Lower lobe of right lung (tissue), 2 donors: Measurements from ENCODE around the gene TMEM107. TPM values are rescaled to one million over a fixed set of nuclear protein-coding genes. Genes with fewer than 3 reads are reported as not detected.
"Not testable (repeated sequence)": the region's sequence is repeated elsewhere in the genome, so short reads cannot be mapped to it uniquely, and the experiment has no call there.

Experiments used
- ATAC-seq, 2 donors: fragments of 200-7000 bp; cut with Tn5 transposase; one replicate each; pipeline ENCODE4 v1.9.1; 2020 to 2022; ENCODE audit warnings: mild to moderate bottlenecking in 2 of 2, moderate library complexity in 2 of 2
- DNase-seq: peaks from one replicate; pipeline ENCODE4 v3.0.0-alpha.2; 2020
- H3K27ac ChIP-seq: fragments of 200-600 bp; one replicate; pipeline ENCODE4 v1.8.0; 2022
- H3K27me3 ChIP-seq: fragments of 200-600 bp; one replicate; pipeline ENCODE4 v1.8.0; 2022; ENCODE audit warnings: low read depth
- H3K36me3 ChIP-seq: fragments of 200-600 bp; one replicate; pipeline ENCODE4 v1.8.0; 2022; ENCODE audit warnings: mild to moderate bottlenecking
- H3K4me1 ChIP-seq: fragments of 200-600 bp; one replicate; pipeline ENCODE4 v1.8.0; 2022
- H3K4me3 ChIP-seq: fragments of 200-600 bp; one replicate; pipeline ENCODE4 v1.8.0; 2022; ENCODE audit warnings: mild to moderate bottlenecking
- H3K9me3 ChIP-seq: fragments of 200-600 bp; one replicate; pipeline ENCODE4 v1.8.0; 2022
- CTCF ChIP-seq: fragments of 200-600 bp; IDR thresholded peaks from one replicate; pipeline ENCODE4 v1.8.0; 2022; ENCODE audit warnings: antibody characterized with exemption, mild to moderate bottlenecking
- intact Hi-C: fragments of 100-400 bp; cut with DNase I; formaldehyde crosslinking; loops from one replicate; pipeline ENCODE4 v1.11.0; 2022
- total RNA-seq: library from RNA; stranded (reverse); fragmentation: NEBNext Ultra II Directional; extraction: Animal tissue kit (Norgen Biotek cat#: 25700); gene quantifications from one replicate; pipeline ENCODE4 v1.2.1, GENCODE V29; 2021
- donor health status: DM: no; HTN: yes; CAD: no; lungs with severe emphysema.

Gene TMEM107
- total RNA-seq, 1 donor from 2014 or later = 12.9 TPM

GRCh38 chr17:8173871-8174322, 2.3 kb downstream of the TMEM107 start:
- Histone ChIP-seq H3K27me3 (no peaks in the 10 kb centered on the region), H3K9me3 (no peaks in the 10 kb centered on the region), H3K27ac (peak overlapping the region; percentile 96), H3K36me3 (no peaks in the 10 kb centered on the region), H3K4me1 (peaks cover 37% of the 10 kb centered on the region), H3K4me3 (peak overlapping the region; percentile 47)
- intact Hi-C loops = no loop called here
- DNase-seq (no peak), ATAC-seq (no peak)
- TF ChIP-seq CTCF = no peak

GRCh38 chr17:8173056-8173870, 2.9 kb downstream of the TMEM107 start:
- H3K4me3 ChIP-seq = peak overlapping the region; percentile 47
- H3K27me3 ChIP-seq = no peaks in the 10 kb centered on the region
- TF ChIP-seq CTCF = no peak
- H3K27ac ChIP-seq = peak overlapping the region; percentile 96
- no peaks in the 10 kb centered on the region for H3K36me3 ChIP-seq
- DNase-seq = peak; percentile 82
- H3K4me1 ChIP-seq = peaks cover 37% of the 10 kb centered on the region
- H3K9me3 ChIP-seq = no peaks in the 10 kb centered on the region
- intact Hi-C loops = no loop called here
- peak; percentile 90 to 92 for ATAC-seq

- ATAC-seq, H3K4me3 ChIP-seq, intact Hi-C loops, H3K27ac ChIP-seq, H3K9me3 ChIP-seq, H3K36me3 ChIP-seq, H3K27me3 ChIP-seq: not testable (repeated sequence)
- DNase-seq = peak; percentile 13
- peaks cover 20% of the 10 kb centered on the region for H3K4me1 ChIP-seq
Observed at GRCh38 chr17:8170186-8170585, 6.0 kb downstream of the TMEM107 start.

- Histone ChIP-seq H3K9me3 (no peaks in the 10 kb centered on the region), H3K36me3 (no peaks in the 10 kb centered on the region), H3K27ac (no peak overlapping the region), H3K4me3 (no peak overlapping the region), H3K4me1 (peaks cover 17% of the 10 kb centered on the region), H3K27me3 (no peaks in the 10 kb centered on the region)
- intact Hi-C loops = no loop called here
- no peak for TF ChIP-seq CTCF
- ATAC-seq (no peak), DNase-seq (no peak)
Observed at GRCh38 chr17:8167526-8167925, 8.7 kb downstream of the TMEM107 start.

- TF ChIP-seq CTCF = no peak
- ATAC-seq (no peak), DNase-seq (peak; percentile 14)
- intact Hi-C loops = no loop called here
- Histone ChIP-seq H3K4me3 (no peak overlapping the region), H3K27me3 (no peaks in the 10 kb centered on the region), H3K9me3 (no peaks in the 10 kb centered on the region), H3K36me3 (no peaks in the 10 kb centered on the region), H3K4me1 (peaks cover 22% of the 10 kb centered on the region), H3K27ac (no peak overlapping the region)
Observed at GRCh38 chr17:8166731-8167130, 9.4 kb downstream of the TMEM107 start.

- Histone ChIP-seq H3K27ac (peak overlapping the region; percentile 99), H3K27me3 (no peaks in the 10 kb centered on the region), H3K4me1 (peaks cover 39% of the 10 kb centered on the region), H3K36me3 (peaks cover 16% of the 10 kb centered on the region), H3K4me3 (no peak overlapping the region), H3K9me3 (no peaks in the 10 kb centered on the region)
- DNase-seq = peak; percentile 19
- ATAC-seq = no peak
- intact Hi-C loops = no loop called here
- TF ChIP-seq CTCF = no peak
Observed at GRCh38 chr17:8164815-8165131, 11.4 kb downstream of the TMEM107 start.
